ENCODE data around the gene ELP4.

The ELP4 gene

GRCh38 chr11:31801298-31801702, 291.7 kb downstream of the ELP4 start:
- no peak overlapping the region for H3K4me3 ChIP-seq (ENCODE audit: low read depth, low read length)
- no peak for DNase-seq (ENCODE audit: low read depth)
- no peak for TF ChIP-seq CTCF (IDR thresholded peaks at IDR 0.05; ENCODE audit: low read depth, low read length)
- TF ChIP-seq MYC (IDR thresholded peaks at IDR 0.05; ENCODE audit: low read depth, low read length), result no peak
- no peak for TF ChIP-seq POLR2A (IDR thresholded peaks at IDR 0.05; ENCODE audit: extremely low read depth, insufficient read length)
- TF ChIP-seq MAX (IDR thresholded peaks at IDR 0.05; ENCODE audit: low read depth, low read length), result no peak

GRCh38 chr11:31802000-31802551, 292.5 kb downstream of the ELP4 start:
- TF ChIP-seq CTCF (IDR thresholded peaks at IDR 0.05; ENCODE audit: low read depth, low read length) (no peak), POLR2A (IDR thresholded peaks at IDR 0.05; ENCODE audit: extremely low read depth, insufficient read length) (no peak), MAX (IDR thresholded peaks at IDR 0.05; ENCODE audit: low read depth, low read length) (no peak), MYC (IDR thresholded peaks at IDR 0.05; ENCODE audit: low read depth, low read length) (no peak)
- H3K4me3 ChIP-seq (ENCODE audit: low read depth, low read length), result no peak overlapping the region
- DNase-seq (ENCODE audit: low read depth), result no peak

- DNase-seq (ENCODE audit: low read depth), result no peak
- no peak for TF ChIP-seq MAX (IDR thresholded peaks at IDR 0.05; ENCODE audit: low read depth, low read length)
- H3K4me3 ChIP-seq (ENCODE audit: low read depth, low read length), result no peak overlapping the region
These were observed 293.0 kb downstream of the ELP4 start for GRCh38 chr11:31802609-31802989.

- no peak overlapping the region for H3K4me3 ChIP-seq (ENCODE audit: low read depth, low read length)
- no peak for TF ChIP-seq MAX (IDR thresholded peaks at IDR 0.05; ENCODE audit: low read depth, low read length)
- no peak for TF ChIP-seq MYC (IDR thresholded peaks at IDR 0.05; ENCODE audit: low read depth, low read length)
- no peak for TF ChIP-seq CTCF (IDR thresholded peaks at IDR 0.05; ENCODE audit: low read depth, low read length)
- no peak for TF ChIP-seq POLR2A (IDR thresholded peaks at IDR 0.05; ENCODE audit: extremely low read depth, insufficient read length)
- DNase-seq (ENCODE audit: low read depth), result peak; percentile 51
These were observed 293.6 kb downstream of the ELP4 start for GRCh38 chr11:31802990-31803812.

- DNase-seq (ENCODE audit: low read depth), result no peak
- TF ChIP-seq MYC (IDR thresholded peaks at IDR 0.05; ENCODE audit: low read depth, low read length) (no peak), MAX (IDR thresholded peaks at IDR 0.05; ENCODE audit: low read depth, low read length) (no peak), CTCF (IDR thresholded peaks at IDR 0.05; ENCODE audit: low read depth, low read length) (no peak), POLR2A (IDR thresholded peaks at IDR 0.05; ENCODE audit: extremely low read depth, insufficient read length) (no peak)
- no peak overlapping the region for H3K4me3 ChIP-seq (ENCODE audit: low read depth, low read length)
These were observed 294.3 kb downstream of the ELP4 start for GRCh38 chr11:31803813-31804311.

Measured in NB4 (cell line).